ENCODE results near the gene CCL22.
"Not testable (repeated sequence)": the region's sequence is repeated elsewhere in the genome, so short reads cannot be mapped to it uniquely, and the experiment has no call there.

Gene CCL22

GRCh38 chr16:57396786-57397185 is 38.2 kb downstream of the CCL22 start:
- no peak for DNase-seq

- not testable (repeated sequence) for DNase-seq
Measured at GRCh38 chr16:57397493-57397892, 38.9 kb downstream of the CCL22 start.

GRCh38 chr16:57401943-57402640 is 43.5 kb downstream of the CCL22 start:
- DNase-seq: no peak

- DNase-seq: no peak
Measured at GRCh38 chr16:57403965-57404817, 45.6 kb downstream of the CCL22 start, which contains the start of gene CCL17. Gene CCL17 (plus strand): TSS chr16:57404767. CDS start chr16:57413933, 9,166 bp downstream.

GRCh38 chr16:57405097-57405496 is 46.5 kb downstream of the CCL22 start:
- no peak for DNase-seq

GRCh38 chr16:57406881-57407280 is 48.3 kb downstream of the CCL22 start:
- DNase-seq: no peak

GRCh38 chr16:57407521-57408353 is 49.2 kb downstream of the CCL22 start:
- DNase-seq: no peak

GRCh38 chr16:57409065-57409464 is 50.5 kb downstream of the CCL22 start:
- DNase-seq: no peak

- no peak for DNase-seq
Measured at GRCh38 chr16:57409870-57410587, 51.4 kb downstream of the CCL22 start.

- DNase-seq: no peak
Measured at GRCh38 chr16:57411362-57411976, 52.9 kb downstream of the CCL22 start.

- no peak for DNase-seq
Measured at GRCh38 chr16:57412584-57412983, 54.0 kb downstream of the CCL22 start.

GRCh38 chr16:57413301-57413730 is 54.7 kb downstream of the CCL22 start:
- DNase-seq: no peak

- DNase-seq: no peak
Measured at GRCh38 chr16:57413733-57414132, 55.1 kb downstream of the CCL22 start.

Data from central memory CD4-positive, alpha-beta T cell (primary cell).